GM12874 (cell line): Measurements from ENCODE around the gene FNDC3B.

Experiments
- TF ChIP-seq, protein P1 (sequence below): IDR thresholded peaks from 2 replicates; pipeline ENCODE4 v1.5.1; 2011; ENCODE audit warnings: low read depth, mild to moderate bottlenecking, control low read depth, low read length, moderate library complexity; ENCODE audit not compliant: insufficient read depth

Gene FNDC3B

DNA sequence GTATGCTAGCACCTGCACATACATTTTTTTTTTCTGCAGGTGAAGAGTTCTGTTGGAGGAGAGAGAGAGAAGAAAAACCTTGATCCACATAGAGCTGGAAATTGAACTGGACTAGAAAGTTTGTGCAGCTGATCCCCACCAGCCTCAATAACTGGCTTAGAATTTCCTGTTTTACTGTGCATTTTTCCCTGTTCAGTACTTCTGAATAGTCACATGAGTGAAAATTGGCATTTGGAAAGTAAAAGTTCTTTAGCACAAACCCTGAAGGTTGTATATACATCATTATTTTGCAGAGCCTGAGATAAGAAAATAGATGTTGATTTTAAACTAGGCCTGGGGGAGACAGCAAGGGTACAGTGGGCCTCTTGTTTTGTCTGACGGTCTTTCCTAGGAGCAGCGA, 366.5 kb downstream of the FNDC3B start:
- TF ChIP-seq, protein P1, sequence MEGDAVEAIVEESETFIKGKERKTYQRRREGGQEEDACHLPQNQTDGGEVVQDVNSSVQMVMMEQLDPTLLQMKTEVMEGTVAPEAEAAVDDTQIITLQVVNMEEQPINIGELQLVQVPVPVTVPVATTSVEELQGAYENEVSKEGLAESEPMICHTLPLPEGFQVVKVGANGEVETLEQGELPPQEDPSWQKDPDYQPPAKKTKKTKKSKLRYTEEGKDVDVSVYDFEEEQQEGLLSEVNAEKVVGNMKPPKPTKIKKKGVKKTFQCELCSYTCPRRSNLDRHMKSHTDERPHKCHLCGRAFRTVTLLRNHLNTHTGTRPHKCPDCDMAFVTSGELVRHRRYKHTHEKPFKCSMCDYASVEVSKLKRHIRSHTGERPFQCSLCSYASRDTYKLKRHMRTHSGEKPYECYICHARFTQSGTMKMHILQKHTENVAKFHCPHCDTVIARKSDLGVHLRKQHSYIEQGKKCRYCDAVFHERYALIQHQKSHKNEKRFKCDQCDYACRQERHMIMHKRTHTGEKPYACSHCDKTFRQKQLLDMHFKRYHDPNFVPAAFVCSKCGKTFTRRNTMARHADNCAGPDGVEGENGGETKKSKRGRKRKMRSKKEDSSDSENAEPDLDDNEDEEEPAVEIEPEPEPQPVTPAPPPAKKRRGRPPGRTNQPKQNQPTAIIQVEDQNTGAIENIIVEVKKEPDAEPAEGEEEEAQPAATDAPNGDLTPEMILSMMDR = no peak

- TF ChIP-seq, protein P1 = no peak
Measured at GRCh38 chr3:172407872-172408271, 368.5 kb downstream of the FNDC3B start.

DNA sequence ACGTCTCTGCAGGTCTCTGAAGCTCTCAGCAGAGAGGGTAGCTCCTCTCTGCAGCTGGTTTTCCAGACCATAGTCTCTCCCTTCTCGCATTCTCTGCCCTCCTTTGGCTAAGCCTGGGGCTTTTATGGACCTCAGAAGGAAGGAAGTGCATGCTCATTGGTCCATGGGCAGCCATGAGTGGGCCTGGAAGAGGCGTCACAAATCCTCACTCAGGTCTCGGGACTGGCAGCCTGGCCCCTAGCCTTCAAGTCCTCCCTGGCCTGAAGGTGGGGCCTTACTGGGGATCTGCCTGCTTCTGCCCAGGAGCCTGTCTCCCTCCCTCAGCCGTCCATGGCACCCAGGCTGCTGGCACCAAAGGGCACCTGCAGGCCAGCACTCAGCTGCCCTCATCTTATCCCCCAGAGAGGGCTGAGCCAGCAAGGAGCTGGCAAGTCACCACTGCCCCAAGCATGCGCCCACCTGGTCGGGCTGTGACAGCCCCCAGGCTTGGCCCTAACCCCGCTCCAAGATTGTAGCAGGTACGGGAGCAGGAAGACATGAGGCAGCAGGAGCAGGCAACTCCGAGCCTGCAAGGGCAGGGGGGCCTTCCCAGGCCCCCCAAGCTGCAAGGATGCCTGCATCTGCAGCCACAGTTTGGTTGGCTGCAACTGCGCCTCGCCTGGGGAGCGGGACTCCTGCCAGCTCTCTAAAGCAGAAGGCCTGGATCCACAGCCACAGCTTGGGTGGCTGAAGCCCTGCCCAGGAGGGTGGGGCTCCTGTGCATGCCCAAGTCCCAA, 371.5 kb downstream of the FNDC3B start:
- TF ChIP-seq, protein P1 = no peak

GRCh38 chr3:172411478-172411947, 372.1 kb downstream of the FNDC3B start:
- TF ChIP-seq, protein P1 = no peak

DNA sequence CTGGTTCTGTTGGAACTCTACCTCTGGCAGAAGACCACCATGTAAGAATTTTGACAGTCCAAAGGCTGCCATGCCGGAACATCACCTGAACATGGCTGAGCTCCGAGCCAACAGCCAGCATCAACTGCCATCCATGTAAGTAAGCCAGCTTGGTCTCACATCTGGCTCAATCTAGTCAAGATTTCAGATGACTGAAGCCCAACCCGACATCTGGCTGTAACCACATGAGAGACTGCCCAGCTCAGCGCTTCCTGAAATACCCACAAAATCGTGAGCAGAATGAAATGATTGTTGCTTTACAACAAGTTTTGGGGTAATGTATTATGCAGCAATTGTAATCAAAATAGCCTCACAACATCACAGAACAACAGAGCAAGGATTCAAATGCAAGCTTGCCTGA, 375.9 kb downstream of the FNDC3B start:
- TF ChIP-seq, protein P1 = no peak

DNA sequence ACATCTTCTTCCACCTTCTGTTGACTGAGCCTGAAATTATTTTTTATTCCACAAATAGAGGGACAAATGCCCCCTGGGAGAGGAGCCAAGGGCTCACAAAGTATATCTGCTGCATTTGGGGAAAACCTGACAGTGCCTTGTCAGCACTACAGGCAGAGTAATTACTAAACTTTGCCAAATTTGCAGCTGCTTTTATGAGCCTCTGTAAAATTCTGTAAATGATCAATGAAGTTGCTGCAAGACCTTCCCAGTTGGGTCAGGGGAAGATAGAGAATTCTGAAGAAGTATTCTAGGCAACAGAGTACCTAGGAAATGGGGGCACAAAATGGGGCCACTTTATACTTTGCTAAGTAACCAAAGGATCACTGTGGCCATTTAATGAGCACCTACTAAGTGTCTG, 398.3 kb downstream of the FNDC3B start:
- TF ChIP-seq, protein P1 = no peak

DNA sequence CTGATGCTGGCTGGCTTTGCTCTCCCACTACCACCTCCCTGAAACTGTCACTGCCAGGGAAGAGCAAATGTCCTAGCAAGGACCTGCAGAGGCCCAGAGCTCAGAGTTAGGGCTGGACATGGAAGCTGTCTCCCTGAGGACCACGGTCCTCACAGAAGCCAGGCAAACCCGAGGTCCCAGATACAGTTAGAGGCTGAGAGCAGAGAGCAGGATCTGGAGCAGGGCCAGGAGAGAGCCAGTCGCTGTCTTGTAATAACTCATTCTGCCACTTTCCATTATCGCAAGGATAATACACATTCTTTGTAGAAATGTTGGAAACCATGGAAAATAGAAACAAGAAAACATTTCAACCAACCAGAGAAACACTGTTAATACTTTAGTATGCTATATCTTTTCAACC, 398.8 kb downstream of the FNDC3B start:
- TF ChIP-seq, protein P1 = no peak

- TF ChIP-seq, protein P1 = no peak
Measured at GRCh38 chr3:172441581-172441980, 402.2 kb downstream of the FNDC3B start.
